ENCODE measurements around the gene NUDCD3. TPM values are rescaled to one million over a fixed set of nuclear protein-coding genes. Genes with fewer than 3 reads are reported as not detected.
A peak's percentile ranks its signal among the peaks of the same experiment; 100 is the strongest.

Gene NUDCD3
- total RNA-seq, 1 donor from 2014 or later = 55.6 TPM

DNA sequence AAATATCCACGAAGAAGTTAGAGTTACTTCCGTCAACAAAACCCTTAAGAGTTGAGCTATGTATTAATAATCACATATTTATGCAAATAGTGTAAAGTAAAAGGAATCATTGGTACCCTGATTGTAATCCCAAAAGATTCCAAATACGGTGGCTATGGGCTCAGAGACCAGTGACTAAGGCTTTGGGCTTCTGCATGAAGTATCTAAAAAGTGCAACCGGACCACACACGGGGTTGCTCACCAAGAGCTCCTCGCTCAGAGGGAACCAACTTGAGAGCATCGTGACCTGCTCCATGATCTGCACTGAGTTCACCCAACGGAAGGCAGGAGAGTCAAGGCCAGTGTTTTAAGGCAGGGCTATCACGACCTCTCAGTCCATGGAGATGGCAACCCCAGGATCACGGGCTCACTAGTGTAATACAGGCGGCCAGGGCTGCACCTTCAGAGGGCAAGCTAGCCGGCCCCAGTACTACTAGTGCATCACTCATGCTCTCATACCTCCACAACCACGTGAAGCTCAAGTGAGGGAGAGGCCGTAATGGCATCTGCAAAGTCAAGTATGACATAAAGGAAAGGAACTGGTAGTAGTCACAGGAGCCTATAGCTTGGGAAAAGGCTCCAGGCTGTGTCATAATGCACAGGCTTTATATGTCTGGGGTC lies 87.9 kb downstream of the NUDCD3 start:
- no peak for DNase-seq (ENCODE audit: low read depth in 2 of 2)

GRCh38 chr7:44401692-44402091 lies 88.8 kb downstream of the NUDCD3 start:
- DNase-seq (ENCODE audit: low read depth in 2 of 2) = no peak

GRCh38 chr7:44400033-44400511 lies 90.4 kb downstream of the NUDCD3 start:
- DNase-seq (ENCODE audit: low read depth in 2 of 2) = no peak

DNA sequence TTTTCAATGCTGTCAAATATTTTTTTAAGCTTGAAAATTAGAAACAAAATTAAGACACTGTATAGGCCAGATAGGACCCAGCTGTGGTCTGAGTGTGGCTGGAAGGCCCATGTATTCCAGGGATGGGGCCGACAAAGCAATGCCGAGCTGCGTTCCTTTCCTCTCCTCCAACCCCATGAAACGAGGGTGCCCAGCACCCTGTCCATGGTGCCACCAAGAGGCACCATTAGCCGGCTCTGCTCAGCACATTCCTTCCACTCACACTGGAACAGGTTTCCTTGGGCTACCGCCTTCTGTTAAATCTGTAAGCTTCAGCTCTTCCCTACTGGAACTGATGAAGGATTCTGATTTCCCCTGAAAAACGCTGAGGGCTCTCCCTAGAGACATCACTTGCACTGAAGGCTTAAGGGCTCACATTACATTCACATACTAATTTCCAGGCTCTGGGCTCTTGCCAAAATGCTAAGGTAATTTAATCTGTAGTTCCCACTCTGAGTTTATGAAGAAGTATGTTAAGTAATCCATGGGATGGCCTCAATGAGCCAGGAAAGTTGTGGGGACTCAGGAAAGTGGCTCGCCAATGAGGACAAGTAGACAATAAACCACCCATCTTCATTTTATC lies 91.4 kb downstream of the NUDCD3 start:
- no peak for DNase-seq (ENCODE audit: low read depth in 2 of 2)

- peak; percentile 97 to 98 for DNase-seq (ENCODE audit: low read depth in 2 of 2)
Observed at GRCh38 chr7:44398511-44398911, 91.9 kb downstream of the NUDCD3 start.

GRCh38 chr7:44396931-44397545 lies 93.4 kb downstream of the NUDCD3 start:
- peak in 1 of 2 donors; percentile 90 for DNase-seq (ENCODE audit: low read depth in 2 of 2)

- DNase-seq (ENCODE audit: low read depth in 2 of 2) = no peak
Observed at GRCh38 chr7:44396496-44396895, 94.0 kb downstream of the NUDCD3 start.

DNA sequence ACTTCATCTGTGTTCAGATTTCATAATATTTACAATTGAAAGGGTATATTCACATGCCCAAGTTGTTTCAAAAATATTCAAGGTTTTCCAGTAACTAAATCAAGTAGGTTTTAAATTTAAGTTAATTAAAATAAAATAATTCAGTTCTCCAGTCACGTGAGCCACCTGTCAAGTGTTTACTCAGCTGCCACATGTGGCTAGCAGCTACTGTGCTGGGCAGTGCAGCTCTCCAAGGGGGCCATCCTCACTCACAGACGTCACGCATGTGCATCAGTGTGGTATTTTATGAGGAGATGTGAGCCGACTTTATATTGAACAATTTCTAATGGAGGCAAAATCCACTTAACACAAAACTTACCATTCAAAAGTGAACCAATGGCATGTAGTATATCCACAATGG lies 95.4 kb downstream of the NUDCD3 start:
- no peak for DNase-seq (ENCODE audit: low read depth in 2 of 2)

DNA sequence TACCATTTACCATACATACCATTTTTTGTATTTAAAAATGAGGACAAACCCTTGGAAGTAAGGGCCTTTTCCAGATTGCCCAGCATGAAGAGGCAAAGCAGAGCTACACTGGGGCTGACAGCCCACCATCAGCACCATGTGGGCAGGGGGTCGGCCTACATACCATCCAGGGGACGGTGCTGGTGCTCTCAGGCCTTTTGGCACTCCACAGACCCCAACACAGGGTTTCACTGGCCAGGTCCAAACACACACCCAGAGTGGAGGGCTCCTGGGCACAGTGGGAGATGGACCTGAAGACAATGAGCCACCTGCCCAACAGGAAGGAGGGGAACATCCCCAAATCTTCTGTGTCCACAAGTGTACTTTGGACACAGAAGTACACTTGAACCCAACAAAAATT lies 95.8 kb downstream of the NUDCD3 start:
- no peak for DNase-seq (ENCODE audit: low read depth in 2 of 2)

DNA sequence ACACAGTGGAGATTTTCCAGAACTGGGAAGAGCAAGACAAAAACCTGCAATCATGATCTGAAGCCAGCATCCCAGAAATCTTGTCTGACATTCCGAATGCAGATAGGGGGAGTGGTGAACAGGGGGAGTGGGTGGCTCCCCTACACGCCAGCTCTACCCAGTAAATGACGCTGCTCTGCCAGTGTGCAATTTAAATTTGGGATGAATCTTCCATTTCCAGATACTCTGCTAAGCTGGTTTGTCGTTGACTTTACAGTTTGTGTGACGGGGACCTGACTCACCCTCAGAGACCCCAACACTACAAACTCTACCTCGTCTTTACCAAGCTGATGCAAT lies 96.4 kb downstream of the NUDCD3 start:
- no peak for DNase-seq (ENCODE audit: low read depth in 2 of 2)

DNA sequence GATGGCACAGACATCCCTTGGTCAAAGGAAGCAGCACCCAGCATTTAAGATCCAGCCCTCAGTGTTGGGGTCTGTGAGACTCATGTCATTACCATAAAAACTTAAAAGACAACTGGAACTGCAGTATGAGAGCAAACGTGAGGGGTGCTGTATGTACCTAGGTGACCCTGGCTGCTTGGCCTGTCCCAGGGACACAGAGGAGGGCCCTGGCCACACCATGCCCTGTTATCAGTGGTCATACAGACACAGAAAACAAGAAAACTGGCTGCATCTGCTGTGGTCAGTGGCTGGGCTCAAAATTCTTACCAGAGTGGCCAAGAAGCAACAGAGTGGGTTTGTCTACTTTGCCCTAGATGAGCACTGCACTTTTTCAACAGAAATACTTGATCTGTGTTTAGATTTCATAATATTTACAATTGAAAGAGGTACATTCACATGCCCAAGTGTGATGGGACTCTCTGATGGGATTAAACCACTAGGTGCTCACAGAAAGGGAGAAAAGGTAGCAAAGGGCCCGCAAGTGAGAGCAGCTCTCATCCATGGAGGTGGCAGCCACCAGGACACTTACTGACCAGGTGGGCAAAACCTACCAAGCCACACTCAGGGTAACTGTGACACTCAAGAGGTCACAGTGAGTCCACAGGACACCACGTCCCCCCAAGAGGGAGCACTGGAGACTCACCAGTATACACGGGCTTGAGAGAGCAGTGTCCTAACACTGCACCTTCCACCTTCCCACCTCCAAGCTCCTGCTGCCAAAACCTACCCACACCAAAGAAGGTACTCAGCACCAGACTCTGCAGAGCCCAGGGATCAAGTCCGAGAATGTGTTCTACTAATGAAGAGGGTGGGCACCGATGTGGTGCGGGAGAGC lies 97.0 kb downstream of the NUDCD3 start:
- no peak for DNase-seq (ENCODE audit: low read depth in 2 of 2)

GRCh38 chr7:44392618-44393010 lies 97.8 kb downstream of the NUDCD3 start:
- DNase-seq (ENCODE audit: low read depth in 2 of 2) = no peak

DNA sequence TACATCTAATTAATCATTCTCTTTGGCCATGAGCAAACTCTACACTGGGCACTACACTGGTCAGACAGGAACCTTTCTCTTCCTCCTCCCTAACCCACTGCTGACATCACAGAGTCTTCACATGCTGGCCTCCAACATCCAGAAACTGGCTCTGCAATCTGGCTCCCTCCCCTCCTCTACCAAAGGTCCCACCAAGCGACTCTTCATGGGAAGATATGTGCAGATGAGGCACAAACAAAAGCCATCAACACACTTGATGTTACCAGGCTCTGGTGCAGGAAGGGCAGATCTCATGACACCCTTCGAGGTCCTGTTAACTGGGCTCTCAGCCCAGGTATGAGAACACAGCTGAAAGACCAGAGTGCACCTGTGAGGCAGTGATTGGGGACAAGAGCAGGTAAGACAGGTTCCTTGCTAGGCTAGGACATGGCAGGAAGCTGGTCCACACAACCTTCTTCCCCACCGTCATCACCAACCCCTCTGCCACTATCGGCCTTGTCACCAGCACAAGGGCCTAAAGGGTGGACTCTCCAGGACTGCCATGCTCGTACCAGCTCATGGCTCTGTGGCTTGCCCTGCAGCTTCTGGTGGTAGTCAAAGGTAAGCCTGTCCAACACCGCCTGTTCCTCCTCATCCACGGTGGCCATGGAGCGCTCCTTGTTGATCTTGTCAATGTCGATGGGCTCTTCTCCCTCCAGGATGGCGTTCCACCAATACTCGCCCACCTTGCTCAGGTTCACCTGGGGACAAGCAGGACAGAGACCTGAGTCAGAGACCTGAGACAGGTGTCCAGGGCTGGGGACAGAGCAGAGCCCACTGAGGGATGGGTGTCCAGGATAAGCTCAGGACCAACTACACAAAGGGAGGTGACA lies 98.5 kb downstream of the NUDCD3 start:
- no peak for DNase-seq (ENCODE audit: low read depth in 2 of 2)

DNA sequence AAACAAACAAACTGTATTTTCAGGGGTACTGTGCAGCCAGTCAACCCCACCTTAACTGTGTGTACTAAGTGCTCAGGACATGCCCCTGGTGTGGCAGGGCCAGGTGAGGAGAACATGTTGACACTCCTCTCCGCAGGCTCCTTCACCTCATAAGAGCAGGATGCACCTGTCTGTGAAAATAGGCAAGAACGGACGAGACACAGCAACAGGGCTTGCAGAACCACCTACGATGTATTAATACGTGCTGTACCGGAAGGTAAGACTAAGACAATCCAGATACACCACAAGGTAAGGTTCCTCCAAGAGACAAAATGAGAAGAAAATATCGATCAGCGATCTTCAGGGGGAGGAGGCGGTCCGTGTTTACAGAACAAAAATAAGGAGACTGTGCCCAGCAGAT lies 99.3 kb downstream of the NUDCD3 start:
- no peak for DNase-seq (ENCODE audit: low read depth in 2 of 2)

DNA sequence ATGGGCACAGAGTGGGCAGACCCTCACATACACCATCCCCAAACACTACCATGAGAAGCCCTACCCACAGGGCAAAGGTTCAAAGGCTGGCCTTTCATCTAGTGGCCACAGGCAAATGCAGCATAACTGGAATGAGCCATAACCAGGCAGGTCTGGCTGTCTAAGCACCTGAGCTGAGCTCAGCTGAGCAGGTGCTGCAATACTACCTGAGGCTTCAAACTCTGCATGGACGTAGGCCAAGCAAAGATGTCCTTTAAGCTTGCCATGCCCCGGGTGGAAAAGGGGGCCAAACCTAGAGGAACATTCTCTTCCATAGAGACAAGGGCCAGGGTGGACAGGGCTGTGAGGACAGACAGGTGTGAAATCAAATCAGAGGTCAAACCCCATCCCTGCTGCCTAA lies 99.8 kb downstream of the NUDCD3 start:
- DNase-seq (ENCODE audit: low read depth in 2 of 2) = no peak

DNA sequence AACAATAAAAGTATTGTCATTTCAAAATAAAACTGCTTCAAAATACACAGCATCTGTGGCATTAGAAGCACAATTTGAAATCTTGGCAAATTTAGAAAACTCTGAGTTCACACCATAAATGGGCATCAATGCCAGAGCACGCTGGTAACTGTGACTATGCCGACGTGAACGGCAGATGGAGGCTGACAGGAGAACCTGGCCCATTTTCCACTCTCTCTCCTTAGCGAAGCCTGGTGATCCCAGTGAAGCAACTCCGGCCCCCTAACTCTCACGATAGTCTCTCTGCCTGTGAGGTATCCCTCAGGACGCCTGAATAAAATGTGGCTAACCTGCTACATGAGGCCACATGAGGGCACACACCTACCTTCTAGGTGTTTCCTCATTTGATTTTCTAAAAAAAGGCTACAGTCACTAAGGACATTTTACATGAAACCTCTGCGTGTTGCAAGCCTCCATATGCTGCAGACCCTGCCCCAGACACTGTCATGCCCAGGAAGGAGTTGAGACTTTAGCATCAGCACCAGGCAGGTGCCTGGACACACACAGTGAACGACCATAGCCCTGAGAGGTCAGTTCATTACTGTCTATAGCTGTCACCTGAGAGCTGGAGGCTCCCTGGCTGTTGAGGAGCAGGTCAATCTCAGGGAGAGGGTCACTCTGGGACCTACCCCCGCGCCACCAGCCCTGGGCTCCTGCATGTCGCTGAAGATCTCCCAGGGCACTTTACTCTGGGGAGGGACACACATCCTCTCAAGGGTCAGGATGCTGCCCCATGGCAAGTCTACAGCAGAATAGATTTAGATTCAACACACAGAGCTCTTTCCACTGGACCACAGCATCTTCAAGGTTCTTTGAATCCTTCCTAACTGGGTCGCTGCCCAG lies 102.1 kb downstream of the NUDCD3 start:
- DNase-seq (ENCODE audit: low read depth in 2 of 2) = no peak

GRCh38 chr7:44387389-44387788 lies 103.1 kb downstream of the NUDCD3 start:
- no peak for DNase-seq (ENCODE audit: low read depth in 2 of 2)

DNA sequence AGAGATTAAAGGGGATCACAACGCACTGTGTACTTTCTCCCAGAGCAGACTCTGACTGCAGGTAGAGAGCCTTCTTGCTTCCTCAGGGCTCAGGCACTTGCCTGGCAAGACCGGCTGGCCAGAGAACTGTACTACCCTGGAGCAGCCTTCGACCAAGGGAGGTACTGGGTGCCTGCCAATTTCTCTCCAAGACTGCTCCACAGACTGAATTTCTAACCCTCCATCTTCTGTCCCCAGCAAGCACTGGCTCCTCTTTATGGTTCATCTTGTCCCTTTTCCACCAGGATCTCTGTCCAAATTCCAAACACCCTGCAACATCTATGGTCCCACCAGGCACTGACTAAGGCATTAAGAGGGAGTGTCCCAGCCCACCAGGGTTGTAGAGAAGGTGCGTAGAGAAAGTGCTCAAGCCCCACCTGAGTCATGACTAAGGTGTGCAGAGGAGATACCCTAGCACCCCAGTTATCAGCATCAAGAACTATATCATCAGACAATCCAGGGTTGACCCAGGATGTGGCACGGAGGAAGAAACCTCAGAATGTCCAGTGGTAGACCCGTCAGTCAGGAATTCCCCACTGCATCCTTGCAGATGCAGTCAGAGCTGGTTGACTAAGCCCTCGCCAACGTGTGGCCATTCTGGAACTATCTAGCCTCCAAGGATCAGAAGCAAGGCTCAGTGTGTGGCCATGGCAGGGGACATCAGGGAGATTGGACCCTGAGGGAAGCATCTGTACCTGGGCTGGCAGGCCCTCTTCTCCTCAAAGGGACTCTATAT lies 104.1 kb downstream of the NUDCD3 start:
- no peak for DNase-seq (ENCODE audit: low read depth in 2 of 2)

DNA sequence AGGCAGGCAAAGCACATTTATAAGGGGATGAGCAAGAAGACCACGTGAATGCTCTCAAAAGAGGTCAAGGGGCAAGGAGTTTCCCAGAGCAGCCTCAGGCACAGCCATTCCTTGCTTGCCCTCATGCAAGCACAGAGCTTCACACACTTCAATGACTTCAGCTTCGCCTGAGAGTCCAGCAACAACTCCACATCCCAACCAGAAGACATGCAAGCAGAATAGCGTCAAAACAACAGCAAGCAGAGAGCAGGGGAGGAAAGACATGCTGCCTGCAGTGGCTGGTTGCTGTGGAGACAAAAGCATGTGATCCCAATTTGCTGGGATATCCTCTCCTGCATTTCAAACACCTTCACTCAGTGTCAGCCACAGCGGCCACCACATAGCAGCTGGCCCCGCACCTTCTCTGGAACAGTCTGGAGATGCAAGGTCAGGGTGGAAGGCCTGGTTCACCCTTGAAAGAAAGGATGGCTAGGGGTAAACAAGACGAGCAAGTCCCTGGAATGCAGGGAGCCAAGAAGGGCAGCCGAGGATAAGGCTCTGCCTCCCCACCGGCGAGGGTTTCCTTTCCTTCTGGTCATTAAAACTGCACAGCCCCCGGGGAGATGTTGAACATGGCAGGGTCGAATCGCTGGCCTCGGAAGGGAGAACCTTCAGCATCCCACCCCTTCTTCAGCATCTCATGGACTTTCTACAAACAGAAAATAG lies 104.9 kb downstream of the NUDCD3 start:
- DNase-seq (ENCODE audit: low read depth in 2 of 2) = no peak
